NCI-H1048 (cell line): Measurements from ENCODE around the gene SDHC.

Source experiments
- DNase-seq: peaks from one replicate; lab custom pipeline; 2025; lab: John Stamatoyannopoulos, UW

Gene SDHC, protein sequence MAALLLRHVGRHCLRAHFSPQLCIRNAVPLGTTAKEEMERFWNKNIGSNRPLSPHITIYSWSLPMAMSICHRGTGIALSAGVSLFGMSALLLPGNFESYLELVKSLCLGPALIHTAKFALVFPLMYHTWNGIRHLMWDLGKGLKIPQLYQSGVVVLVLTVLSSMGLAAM

DNA sequence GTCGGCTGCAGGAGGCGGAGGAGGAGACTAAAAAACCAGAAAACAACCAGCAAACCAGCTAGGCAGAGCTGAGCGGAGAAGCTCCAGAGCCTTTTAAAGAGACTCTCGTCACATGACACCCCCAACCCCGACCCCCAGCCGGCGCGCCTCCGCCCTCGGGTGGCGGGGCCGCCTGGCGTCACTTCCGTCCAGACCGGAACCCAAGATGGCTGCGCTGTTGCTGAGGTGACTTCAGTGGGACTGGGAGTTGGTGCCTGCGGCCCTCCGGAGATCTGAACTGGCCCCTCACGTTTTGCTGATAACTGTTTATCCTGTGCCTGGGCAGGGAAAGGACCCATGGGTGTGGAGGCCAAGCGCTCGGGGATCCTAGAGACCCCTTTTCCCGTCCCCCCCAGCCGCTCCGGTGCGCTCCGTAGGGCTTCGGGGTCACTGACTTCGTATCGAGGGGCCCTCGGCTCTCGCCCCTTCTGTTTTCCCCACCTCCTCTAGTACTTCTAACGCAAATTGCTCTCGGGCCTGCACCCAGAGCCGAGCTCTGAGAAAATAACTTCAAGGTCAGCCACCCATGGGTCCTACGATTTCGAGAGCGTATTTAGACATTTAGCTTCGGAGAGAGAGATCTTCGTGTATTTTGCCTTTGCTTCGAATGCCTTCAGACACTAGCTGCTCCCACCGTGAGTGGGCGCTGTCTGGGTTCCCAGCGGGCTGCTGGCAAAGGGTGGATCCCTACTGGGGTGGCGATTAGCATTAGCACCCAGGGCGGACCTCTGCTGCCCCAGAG lies at the start of gene SDHC:
Gene SDHC (plus strand): TSS at position 181 of the 781 bp plus-strand sequence. CDS start 25 bp downstream, at position 206.
- DNase-seq = peak; percentile 80

DNA sequence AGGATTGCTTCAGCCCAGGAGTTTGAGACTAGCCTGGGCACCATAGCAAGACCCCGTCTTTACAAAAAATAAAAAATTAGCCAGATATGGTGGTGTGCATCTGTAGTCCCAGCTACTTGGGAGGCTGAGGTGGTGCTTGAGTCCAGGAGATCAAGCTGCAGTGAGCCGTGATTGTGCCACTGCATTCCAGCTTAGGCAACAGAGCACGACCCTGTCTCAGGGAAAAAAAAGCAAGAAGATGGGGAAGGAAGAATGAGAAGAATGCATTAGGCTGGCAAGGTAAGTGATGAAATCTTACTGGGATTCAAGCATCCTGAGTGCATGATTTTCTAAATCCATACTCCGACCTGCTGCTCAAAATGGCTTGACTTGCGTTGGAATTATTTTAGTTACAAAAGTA lies 48.9 kb upstream of the SDHC start:
- DNase-seq = no peak

DNA sequence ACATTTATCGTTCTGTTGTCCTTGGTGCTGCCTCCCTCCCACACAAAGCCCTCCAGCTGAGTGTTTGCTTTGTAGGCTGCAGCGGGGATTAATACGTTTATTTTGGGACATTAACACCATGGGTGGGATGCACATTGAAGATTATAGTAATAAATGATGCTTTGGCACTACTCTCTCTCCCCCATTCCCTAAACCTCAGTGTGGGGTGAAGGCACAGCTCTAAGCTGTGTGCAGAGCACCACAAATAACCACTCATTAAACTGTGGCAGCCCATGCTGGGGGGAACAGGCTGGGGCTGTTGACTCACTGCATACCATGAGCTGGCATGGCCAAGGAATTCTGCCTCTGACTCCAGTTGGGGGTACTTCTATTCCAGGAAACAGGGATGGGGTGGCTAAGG lies 48.0 kb upstream of the SDHC start:
- no peak for DNase-seq

DNA sequence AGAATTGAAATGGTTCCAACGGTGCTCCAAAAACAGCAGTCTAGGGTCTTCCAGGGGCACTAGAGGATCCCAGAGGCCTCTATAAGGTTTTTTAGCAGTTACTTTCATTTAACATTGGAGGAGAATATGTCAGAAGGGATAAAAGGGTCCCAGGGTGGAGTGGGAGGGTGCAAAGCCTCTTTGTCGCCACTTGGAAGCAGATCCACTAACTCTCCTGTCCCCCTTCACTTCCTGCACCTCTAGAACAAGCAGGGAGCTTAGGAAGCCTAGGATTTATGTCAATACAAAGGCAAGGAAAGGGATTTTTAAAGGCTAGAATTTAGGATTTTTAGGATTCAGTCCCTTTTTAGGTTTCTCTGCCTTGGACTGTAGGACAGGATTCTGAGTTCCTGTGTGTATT lies 47.3 kb upstream of the SDHC start:
- no peak for DNase-seq

DNA sequence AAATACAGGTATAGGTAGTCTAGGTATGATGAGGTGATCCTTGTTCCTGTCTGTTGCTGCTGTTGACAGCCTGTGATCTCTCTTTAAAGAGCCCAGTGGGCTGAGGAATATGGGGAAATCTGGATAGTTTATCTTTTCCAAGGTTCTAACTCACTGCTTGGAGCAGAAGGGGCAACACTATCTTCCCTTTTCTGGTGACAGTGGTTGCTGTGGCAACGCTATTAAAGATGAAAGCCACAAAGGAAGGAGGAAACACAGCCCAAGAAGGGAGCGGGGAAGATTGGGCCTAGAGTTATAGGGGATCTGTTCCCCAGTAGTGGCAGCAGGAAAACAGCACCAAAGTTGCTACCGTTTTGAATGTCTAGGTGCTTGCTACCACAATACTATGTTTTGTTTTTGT lies 46.9 kb upstream of the SDHC start:
- no peak for DNase-seq

DNA sequence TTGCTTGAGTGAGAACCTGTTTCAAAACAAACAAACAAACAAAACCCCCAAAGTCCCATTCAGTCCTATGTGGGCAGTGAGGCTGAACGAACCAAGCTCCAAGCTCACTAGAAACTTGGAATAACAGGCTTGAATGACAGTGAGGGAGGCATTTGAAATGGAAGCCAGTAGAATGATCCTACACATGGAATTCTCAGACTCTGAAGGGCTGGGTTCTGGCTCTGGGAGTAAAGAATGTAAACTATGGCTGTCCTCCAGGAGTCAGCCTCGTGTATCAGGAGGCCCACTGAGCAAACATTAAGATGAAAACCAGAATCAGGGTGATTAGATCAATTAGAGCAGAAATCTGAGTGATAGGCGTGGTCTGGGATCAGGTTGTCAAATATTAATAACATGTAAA lies 40.8 kb upstream of the SDHC start:
- no peak for DNase-seq

DNA sequence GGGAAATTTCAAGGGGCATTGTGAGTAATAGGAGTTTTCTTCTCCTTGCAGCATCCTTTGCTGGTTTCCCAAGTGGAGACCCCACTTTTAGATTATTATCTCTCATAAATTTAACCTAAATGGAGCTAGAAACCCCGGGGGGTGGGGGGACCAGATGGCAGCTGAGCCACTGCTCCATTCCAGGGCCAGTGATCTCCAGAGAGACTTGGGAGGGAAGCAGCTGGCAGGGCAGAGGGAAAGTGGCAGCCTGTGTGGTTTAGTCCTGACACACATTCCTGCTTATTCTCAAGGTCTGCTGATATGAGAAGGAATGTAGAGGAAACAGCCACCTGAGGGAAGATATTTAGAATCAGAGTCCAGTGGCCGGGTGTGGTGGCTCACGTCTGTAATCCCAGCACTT lies 39.3 kb upstream of the SDHC start:
- DNase-seq = no peak

DNA sequence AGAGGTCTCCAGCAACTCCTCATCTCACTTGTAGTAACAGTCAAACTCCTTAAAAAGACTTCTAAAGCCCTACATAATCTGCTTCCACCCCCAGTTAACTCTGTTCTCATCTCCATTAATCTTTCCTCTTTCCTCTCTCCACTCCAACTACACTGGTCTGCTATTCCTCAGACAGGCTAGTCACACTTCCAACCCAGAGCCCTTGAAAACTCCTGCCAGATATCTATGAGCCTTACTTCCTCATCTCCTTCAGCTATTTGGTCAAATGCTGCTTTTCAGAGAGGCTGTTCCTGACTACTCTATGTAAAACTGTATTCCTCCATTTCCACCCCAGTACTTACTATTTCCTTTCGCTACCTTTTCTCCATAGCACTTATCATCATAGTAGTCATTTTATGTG lies 31.2 kb upstream of the SDHC start:
- no peak for DNase-seq

DNA sequence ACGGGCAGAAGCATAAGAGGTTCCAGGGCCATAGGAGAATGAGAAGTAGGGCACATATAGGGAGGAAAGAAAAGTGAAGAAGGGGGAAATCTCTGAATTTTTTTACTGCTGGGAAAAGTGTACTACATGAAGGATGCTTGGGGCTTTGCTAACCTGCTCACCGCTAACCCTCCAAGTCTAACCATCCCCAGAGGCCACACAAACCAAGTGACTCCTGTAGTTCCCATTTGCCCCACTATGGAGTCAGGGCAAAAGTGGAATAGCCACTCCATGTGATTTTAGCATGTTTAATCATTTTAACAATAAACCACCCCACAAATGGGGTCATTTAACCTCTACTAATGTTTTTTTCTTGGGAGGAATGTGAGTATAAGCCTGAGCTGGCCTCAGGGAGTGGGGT lies 29.1 kb upstream of the SDHC start:
- no peak for DNase-seq

DNA sequence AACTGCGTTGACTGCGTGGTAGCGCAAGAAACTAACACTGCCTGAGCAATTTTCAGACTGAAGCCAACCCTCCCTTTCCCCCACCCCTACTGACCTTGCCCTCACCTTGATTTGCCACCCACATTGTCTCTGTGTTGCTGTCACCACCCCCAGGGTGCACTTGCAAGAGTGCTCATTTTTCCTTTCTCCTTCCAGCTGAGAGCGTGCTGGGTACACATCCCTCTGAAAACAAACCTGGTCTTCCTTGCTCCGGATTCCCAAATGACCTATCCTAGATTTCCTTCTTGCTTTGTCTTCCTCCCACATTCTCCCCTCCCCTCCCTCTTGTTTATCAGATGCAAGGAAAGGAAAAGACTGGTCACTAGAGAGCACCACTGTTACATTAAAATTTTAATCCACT lies 28.7 kb upstream of the SDHC start:
- DNase-seq = no peak

DNA sequence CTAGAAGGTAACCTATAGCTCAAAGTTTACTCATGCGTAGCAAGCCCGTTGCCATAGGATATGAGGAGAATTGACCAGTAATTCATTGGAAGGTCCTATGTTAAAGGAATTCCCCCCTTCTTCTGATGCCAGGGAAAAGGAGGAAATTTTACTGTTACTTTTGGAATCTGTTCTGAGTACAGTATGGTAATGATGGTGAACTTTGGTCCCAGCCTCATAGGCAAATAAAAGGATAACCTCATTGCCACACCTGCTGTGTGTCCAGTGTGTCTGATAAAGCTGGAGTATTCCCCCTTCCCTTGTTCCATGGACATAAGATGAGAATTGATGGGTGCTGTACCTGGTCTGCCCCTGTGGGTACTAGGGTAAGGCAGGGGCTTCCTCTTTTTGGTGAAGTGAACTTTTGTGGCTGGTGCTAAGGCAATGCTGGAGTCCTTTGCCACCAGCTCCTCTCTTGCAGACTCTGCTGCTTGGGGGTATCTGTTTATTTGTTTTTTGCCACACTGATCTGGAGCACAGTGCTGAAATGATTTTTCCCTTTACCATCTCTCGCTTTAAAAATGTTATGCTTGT lies 26.6 kb upstream of the SDHC start:
- DNase-seq = no peak

DNA sequence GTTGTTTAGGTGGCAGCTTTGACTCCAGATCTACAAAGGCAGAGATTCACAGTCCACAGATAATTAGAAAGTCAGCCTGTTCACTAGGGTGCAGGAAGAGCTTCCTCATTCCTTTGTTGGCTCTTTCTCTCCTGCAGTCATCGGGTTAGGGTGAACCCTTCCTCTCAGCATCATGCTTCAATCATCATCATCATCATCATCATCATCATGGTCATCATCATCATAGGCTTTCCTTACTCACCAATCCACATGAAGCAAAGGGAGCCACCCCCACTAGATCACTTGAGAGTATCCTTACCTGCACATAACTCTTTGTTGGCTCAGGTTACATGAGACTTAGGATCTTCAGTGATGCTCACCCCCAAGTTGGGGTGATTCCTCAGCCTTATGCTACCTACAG lies 23.4 kb upstream of the SDHC start:
- no peak for DNase-seq

DNA sequence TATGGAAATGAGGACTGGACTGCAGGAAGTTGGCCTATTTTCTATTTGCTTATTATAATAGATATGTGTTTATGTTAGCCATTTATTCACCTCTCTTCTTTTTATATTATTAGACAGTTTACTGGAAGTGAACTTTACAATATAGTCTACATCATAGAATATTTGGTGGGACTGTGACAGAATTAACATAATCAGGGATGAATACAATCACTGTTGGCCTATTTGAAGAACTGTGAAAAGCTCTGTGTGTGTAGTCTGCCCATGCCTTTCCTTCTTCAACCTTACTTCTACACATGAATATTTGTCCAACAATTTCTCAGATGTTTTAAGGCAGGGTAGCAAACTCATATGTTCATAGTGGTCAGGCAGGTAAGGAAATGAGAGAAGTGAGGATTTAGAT lies 16.8 kb upstream of the SDHC start:
- DNase-seq = no peak

DNA sequence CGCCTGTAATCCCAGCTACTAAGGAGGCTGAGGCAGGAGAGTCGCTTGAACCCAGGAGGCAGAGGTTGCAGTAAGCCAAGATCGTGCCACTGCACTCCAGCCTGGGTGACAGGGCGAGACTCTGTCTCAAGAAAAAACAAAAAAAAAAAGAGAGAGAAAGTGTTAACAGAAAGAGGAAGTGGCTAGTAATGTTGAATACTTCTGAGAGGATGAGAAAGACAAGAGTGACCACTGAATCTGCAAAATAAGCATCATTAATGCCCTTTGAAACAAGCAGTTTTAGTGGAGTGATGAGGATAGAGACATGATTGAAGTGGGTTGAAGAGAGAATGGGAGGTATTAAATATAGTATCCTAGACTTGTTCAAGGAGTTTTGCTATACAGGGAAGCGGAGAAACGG lies 16.1 kb upstream of the SDHC start:
- no peak for DNase-seq

DNA sequence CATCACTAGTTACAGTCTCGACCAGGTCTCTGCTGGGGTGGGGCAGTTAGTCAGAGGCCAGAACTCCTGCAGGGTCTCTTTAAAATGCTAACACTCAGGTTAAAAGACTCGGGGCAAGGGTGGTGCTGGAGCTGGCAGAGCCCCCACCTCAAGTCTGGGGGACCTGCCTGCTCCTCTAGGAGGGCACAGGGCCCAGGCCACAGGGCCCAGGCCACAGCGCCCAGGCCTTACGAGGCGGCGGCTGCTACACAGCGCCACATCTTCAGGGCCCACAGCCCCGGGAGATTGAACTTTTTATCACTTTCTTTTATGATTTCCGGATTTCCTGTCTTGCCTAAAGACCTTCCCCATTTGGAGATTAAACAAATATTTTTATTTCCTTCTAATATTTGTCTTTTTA lies 14.8 kb upstream of the SDHC start:
- no peak for DNase-seq

DNA sequence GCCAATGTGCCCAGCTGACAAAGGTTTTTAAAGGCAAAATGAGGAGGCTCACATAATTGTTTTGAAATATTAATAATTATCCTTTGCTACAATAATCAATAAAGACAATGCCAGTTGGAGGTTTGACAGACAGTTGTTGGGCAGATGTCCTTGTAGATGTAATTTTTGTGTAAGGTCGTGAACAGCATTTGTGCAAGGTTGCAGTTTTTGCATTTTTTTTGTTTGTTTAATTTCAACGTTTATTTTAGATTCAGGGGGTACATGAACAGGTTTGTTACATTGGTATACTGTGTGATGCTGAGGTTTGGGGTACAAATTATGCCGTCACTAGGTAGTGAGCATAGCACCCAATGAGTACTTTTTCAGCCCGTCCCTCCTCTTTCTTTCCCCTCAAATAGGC lies 13.7 kb upstream of the SDHC start:
- DNase-seq = no peak

DNA sequence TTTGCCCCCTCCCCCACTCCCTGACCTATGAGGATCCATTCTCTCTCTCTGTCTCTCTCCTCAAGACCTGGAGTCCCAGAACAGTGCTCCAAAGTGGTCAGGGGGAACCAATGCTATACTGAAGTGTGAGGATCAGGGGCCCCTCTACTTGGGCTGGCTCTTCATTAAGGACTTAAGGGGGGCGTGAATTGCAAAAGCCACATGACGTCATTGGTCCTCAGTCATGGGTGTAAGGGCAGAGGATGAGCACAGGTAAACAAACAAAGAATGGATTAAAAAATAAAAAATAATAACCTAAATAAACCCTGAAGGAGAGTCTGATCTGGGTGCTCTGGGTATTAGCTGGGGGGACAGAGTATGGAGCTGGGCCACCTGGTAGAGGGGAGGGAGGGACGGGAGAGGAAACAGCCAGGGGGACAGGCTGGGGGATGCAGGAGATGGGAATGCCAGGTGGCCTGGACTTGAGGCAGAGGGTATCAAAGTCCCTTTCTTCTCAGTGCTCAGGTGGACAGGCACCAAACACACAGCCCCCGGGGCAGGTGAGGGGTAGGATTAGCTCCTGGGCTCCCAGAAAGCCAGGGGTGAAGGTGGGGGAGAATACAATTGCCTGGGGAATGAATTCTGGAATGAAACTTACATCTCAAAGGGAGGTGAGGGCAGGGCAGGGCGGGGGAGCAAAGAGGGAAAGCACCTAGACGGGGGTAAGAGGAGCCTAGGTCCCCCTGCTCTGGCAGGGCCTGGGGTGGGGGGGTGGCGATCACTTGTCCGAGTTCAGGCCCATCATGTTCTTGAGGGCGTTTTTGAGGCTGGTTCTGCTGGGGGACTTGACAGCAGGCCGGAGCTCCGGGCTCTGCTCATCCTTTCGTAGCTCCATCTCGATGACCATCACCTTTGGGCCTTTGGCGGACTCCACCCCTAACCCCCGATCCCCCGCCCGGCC lies 9.0 kb upstream of the SDHC start:
- no peak for DNase-seq

DNA sequence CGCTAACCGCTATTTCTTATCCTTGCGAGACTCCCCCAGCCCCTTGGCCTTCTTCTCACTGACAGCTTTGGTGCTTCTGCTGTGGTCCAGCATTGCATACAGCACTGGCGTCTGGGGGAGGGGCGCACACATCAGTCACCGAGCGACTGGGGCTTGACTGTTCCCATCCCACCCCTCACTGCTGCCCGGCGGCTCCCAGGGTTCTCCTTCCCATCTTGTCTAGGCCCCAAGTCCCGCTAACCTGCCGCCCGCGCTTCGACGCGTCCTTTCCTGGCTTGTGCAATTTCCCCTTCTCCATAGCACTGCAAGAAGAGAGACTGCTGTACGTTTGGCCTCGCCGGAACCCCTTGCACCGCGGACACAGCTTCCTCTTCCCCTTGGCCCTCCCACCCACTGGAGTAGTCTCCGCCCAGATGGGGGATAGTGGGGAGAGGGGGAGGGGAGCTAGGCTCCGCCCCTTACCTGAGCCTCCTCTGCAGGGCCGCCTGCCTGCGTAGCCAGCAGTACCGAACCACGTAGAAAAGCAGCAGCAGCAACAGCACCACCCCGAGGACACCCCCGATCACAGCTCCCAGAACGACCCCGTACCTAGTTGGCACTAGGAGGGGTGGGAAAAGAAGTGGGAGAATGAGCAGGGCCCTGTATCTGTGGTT lies 8.2 kb upstream of the SDHC start:
- no peak for DNase-seq

DNA sequence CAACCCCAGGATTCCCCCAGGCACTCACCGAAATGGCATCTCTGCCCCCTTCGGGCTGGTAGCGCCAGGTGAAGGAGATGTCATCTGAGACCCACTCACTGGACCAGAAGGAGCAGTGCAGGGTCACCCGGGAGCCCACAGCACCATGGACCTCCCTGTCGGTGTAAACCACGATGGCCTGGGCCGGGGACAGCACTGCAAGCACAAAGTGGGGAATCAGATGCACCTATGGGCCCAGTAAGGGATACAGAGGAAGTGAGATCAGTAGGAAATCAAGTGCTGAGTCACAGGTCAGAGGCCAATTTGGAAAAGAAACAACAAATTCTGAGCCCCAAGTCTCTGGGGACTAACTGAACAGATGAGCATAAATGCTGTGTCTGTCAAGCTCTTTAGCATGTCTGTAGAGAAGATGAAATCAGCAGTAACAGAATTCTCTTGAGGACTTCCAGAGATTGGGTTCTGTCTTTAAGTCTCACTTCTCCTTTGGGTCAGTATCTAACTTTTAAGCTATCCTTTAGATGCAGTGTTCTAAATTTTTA lies 6.9 kb upstream of the SDHC start:
- no peak for DNase-seq

DNA sequence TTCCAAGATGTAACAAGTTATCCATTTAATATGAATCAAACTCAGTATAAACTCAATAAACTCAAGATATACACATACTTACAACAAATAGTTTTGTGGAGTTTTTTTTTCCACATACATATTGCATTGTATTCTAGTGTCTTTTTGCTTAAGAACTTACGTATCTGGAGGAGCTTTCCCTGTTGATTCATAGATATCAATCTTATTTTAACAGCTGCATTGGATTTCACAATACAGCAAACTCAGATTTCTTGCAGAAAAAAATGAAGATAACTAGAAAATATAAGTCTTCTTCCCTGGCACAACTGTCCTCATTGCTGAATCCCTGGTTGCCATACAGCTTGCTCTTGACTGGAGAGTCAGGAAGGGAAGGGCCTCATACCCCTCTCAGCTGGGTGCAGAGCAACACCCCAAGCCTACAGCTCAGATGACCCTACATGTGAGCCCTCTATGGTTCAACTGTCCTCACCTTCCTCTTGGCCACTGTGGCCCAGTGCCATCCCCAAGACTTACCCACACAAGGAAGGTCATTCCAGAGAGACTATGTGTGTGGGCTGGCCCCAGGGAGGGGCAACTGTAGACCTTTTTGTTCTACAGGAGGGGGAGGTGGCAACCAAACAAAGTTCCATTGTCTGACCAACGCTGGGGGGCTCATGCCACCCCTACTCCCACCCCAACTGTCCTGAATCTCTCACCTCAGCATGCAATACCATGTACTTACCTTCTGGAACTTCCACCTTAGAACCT lies 6.1 kb upstream of the SDHC start:
- DNase-seq = no peak

DNA sequence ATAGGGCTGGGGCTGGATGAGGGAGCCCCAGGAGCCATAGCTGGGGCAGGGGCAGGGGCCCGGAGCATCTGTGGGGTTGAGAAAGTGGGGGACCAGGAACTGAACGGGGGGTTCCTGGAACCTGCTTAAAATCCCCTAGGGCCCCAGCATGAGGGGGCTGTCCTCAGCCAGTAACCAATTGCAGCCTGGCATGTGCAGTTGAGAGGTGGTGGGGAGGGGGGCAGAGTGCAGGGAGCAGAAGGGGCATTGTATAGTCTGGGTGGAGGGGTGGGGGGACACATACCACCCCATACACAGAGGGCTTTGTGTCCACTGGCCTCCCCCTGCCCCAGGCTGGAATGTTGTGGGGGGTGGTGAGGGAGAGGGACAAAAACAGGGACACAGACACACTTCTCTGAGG lies 4.3 kb upstream of the SDHC start, which contains the start of gene MPZ:
Gene MPZ (minus strand): TSS at position 101 of the 400 bp plus-strand sequence. CDS start 63 bp downstream, at position 38.
- no peak for DNase-seq
